GM23338 (cell line): ENCODE data around the gene UGCG. TPM values are rescaled to one million over a fixed set of nuclear protein-coding genes. Genes with fewer than 3 reads are reported as not detected.

Experiments used
- ATAC-seq: fragments of 200-7000 bp; cut with Tn5 transposase; 3 replicates; pipeline ENCODE4 v1.9.1; 2020
- DNase-seq: peaks from one replicate; pipeline ENCODE4 v3.0.0-alpha.2; 2015; ENCODE audit warnings: low spot score
- H2AFZ ChIP-seq: fragments of 200-600 bp; sonication (generic); 2 replicates; pipeline ENCODE4 v1.8.0; 2016; ENCODE audit warnings: antibody characterized with exemption, mild to moderate bottlenecking, moderate library complexity
- H3F3A ChIP-seq: fragments of 200-600 bp; sonication (generic); replicated peaks from 2 replicates; pipeline ENCODE4 v1.8.0; 2017; ENCODE audit warnings: antibody characterized with exemption, mixed run types, low read depth
- H3K27ac ChIP-seq: fragments of 200-600 bp; sonication (generic); 2 replicates; pipeline ENCODE4 v1.6.1; 2016; ENCODE audit warnings: low read depth
- H3K27me3 ChIP-seq: fragments of 200-600 bp; sonication (generic); 2 replicates; pipeline ENCODE4 v1.8.0; 2016; ENCODE audit warnings: mild to moderate bottlenecking, mixed run types, moderate library complexity; ENCODE audit not compliant: insufficient read depth
- H3K36me3 ChIP-seq: fragments of 200-600 bp; sonication (generic); 2 replicates; pipeline ENCODE4 v1.8.0; 2016; ENCODE audit warnings: mild to moderate bottlenecking; ENCODE audit not compliant: insufficient read depth
- H3K4me1 ChIP-seq: fragments of 200-600 bp; sonication (generic); 2 replicates; pipeline ENCODE4 v1.8.0; 2016; ENCODE audit warnings: mild to moderate bottlenecking, moderate library complexity; ENCODE audit not compliant: insufficient read depth
- H3K4me2 ChIP-seq: fragments of 200-600 bp; sonication (generic); 2 replicates; pipeline ENCODE4 v1.7.1; 2017; ENCODE audit warnings: mixed run types
- H3K4me3 ChIP-seq: fragments of 200-600 bp; sonication (generic); 2 replicates; pipeline ENCODE4 v1.6.1; 2016; ENCODE audit warnings: mixed run types
- H3K79me2 ChIP-seq: fragments of 200-600 bp; sonication (generic); replicated peaks from 2 replicates; pipeline ENCODE4 v1.8.0; 2017; ENCODE audit warnings: mild to moderate bottlenecking; ENCODE audit not compliant: insufficient read depth
- H3K9me2 ChIP-seq: fragments of 200-600 bp; sonication (generic); 2 replicates; pipeline ENCODE4 v1.8.0; 2017; ENCODE audit not compliant: insufficient read depth
- H4K20me1 ChIP-seq: fragments of 200-600 bp; sonication (generic); replicated peaks from 2 replicates; pipeline ENCODE4 v1.8.0; 2017; ENCODE audit warnings: mild to moderate bottlenecking; ENCODE audit not compliant: insufficient read depth
- H3K27ac Mint-ChIP-seq: 2 replicates; pipeline ENCODE4 v1.8.0; 2020; ENCODE audit warnings: inconsistent platforms, mild to moderate bottlenecking, moderate library complexity, mixed read lengths
- H3K27me3 Mint-ChIP-seq: 3 replicates; pipeline ENCODE4 v1.8.0; 2022; ENCODE audit warnings: low read depth, mild to moderate bottlenecking, moderate library complexity, mixed read lengths, inconsistent platforms; ENCODE audit not compliant: insufficient read depth, poor library complexity
- H3K36me3 Mint-ChIP-seq: 3 replicates; pipeline ENCODE4 v1.8.0; 2021; ENCODE audit warnings: low read depth, mild to moderate bottlenecking, inconsistent platforms, moderate library complexity, mixed read lengths
- H3K4me1 Mint-ChIP-seq: 3 replicates; pipeline ENCODE4 v1.8.0; 2020; ENCODE audit warnings: mild to moderate bottlenecking, inconsistent platforms, mixed read lengths
- H3K4me3 Mint-ChIP-seq: 3 replicates; pipeline ENCODE4 v1.8.0; 2021; ENCODE audit warnings: moderate library complexity, mild to moderate bottlenecking, inconsistent platforms, mixed read lengths
- H3K9me3 Mint-ChIP-seq: 3 replicates; pipeline ENCODE4 v1.8.0; 2020; ENCODE audit warnings: moderate library complexity, mild to moderate bottlenecking, inconsistent platforms, mixed read lengths
- CTCF ChIP-seq, 2 experiments: fragments of 200-600 bp in 1 of 2; sonication (generic) in 1 of 2; conservative IDR thresholded peaks; 2 replicates each; pipeline versions ENCODE4 v1.5.1 to v1.6.1; 2016 to 2017; ENCODE audit warnings: antibody characterized with exemption in 2 of 2, low read depth in 2 of 2, mild to moderate bottlenecking in 2 of 2, moderate library complexity in 1 of 2
- EZH2 ChIP-seq: fragments of 200-600 bp; sonication (generic); IDR thresholded peaks from one replicate; pipeline ENCODE4 v1.8.0; 2017; ENCODE audit warnings: antibody characterized with exemption, mild to moderate bottlenecking, low read depth; ENCODE audit not compliant: unreplicated experiment
- EZH2phosphoT487 ChIP-seq: fragments of 200-600 bp; sonication (generic); IDR thresholded peaks from one replicate; pipeline ENCODE4 v1.8.1; 2018; ENCODE audit warnings: antibody characterized with exemption; ENCODE audit not compliant: unreplicated experiment
- JUNB ChIP-seq: IDR thresholded peaks from one replicate; pipeline ENCODE4 v1.6.1; 2016; ENCODE audit warnings: antibody characterized with exemption; ENCODE audit not compliant: unreplicated experiment
- NANOG ChIP-seq: IDR thresholded peaks from 2 replicates; pipeline ENCODE4 v1.6.1; 2016; ENCODE audit warnings: antibody characterized with exemption, borderline replicate concordance
- POLR2AphosphoS5 ChIP-seq: IDR thresholded peaks from 2 replicates; pipeline ENCODE4 v1.6.1; 2016; ENCODE audit warnings: antibody characterized with exemption, low read depth
- STAT1 ChIP-seq: IDR thresholded peaks from one replicate; pipeline ENCODE4 v1.6.1; 2016; ENCODE audit warnings: antibody characterized with exemption; ENCODE audit not compliant: unreplicated experiment
- ZNF114 ChIP-seq: fragments of 250-450 bp; sonication (Bioruptor Pico); IDR thresholded peaks from 2 replicates; pipeline ENCODE4 v1.5.0; 2020; ENCODE audit warnings: mild to moderate bottlenecking, moderate library complexity
- ZNF331 ChIP-seq: fragments of 250-450 bp; sonication (Bioruptor Pico); IDR thresholded peaks from 2 replicates; pipeline ENCODE4 v1.5.0; 2020; ENCODE audit warnings: low read depth, mild to moderate bottlenecking, moderate library complexity
- ZNF462 ChIP-seq: fragments of 250-450 bp; sonication (Bioruptor Pico); IDR thresholded peaks from 2 replicates; pipeline ENCODE4 v1.5.0; 2020; ENCODE audit warnings: mild to moderate bottlenecking, moderate library complexity
- polyA plus RNA-seq: library from polyadenylated mRNA; unstranded; fragments of >200 nt; fragmentation: Nextera tagmentation; extraction: Ambion mirVana; gene quantifications from 2 replicates; pipeline ENCODE4 v1.2.1, GENCODE V29; 2016
- total RNA-seq: library from RNA; depleted of rRNA; stranded (reverse); fragments of >200 nt; shearing (Covaris generic); gene quantifications from 2 replicates; pipeline ENCODE4 v1.2.3, GENCODE V29; 2014
- TF ChIP-seq, protein P1 (sequence below): IDR thresholded peaks from 2 replicates; pipeline ENCODE4 v1.6.1; 2016; ENCODE audit warnings: antibody characterized with exemption

Gene UGCG
- total and polyA plus RNA-seq, 2 experiments from 2014 or later: 30.4 to 44.9 TPM

- Histone ChIP-seq H3K9me2 (no peaks in the 10 kb centered on the region), H3K4me2 (no peak overlapping the region), H2AFZ (peak overlapping the region; percentile 76), H3K4me3 (no peak overlapping the region), H4K20me1 (no peaks in the 10 kb centered on the region), H3K36me3 (no peaks in the 10 kb centered on the region), H3K27me3 (no peaks in the 10 kb centered on the region), H3K4me1 (0 out of 2 replicates have a peak, but pooled peaks cover 4% of the 10 kb centered on the region), H3K27ac (no peak overlapping the region), H3F3A (no peaks in the 10 kb centered on the region), H3K79me2 (no peaks in the 10 kb centered on the region)
- no peaks in the 10 kb centered on the region for H3K36me3 Mint-ChIP-seq
- no peak overlapping the region for H3K4me3 Mint-ChIP-seq
- no peaks in the 10 kb centered on the region for H3K27me3 Mint-ChIP-seq
- no peaks in the 10 kb centered on the region for H3K9me3 Mint-ChIP-seq
- peak; percentile 93 for ATAC-seq
- no peak for TF ChIP-seq ZNF114
- no peak for TF ChIP-seq NANOG
- no peak for TF ChIP-seq POLR2AphosphoS5
- peak; percentile 23 to 75; a peak in 3 of 4 replicates for TF ChIP-seq CTCF (conservative IDR thresholded peaks at IDR 0.05; ENCODE audit: low read depth in 2 of 2)
- DNase-seq: peak; percentile 62
- H3K4me1 Mint-ChIP-seq: peaks cover 6% of the 10 kb centered on the region; the same call in 2 of the 3 replicates
- no peak overlapping the region for H3K27ac Mint-ChIP-seq
These were observed 79.1 kb downstream of the UGCG start for GRCh38 chr9:111975709-111976108.

DNA sequence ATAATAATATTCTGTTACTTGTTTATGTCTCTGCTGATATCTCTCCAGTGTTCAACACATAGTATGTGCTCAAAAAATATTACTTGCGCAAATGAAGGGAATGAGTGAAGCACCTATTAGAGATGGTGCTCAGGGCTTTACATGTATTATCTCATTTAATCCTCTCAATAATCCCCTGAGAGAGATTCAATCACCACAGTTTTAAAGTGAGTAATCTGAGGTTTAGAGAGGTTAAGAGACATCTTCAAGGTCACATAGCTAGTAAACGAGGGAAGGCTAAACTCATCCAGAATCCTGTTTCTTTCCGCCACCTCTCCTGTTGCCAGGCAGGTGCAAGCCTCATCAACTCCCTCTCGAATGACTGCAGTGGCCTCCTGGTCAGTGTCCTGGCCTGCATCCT is 82.0 kb downstream of the UGCG start:
- no peaks in the 10 kb centered on the region for H4K20me1 ChIP-seq
- Mint-ChIP-seq H3K4me3 (no peak overlapping the region), H3K4me1 (peaks cover 6% of the 10 kb centered on the region; the same call in 2 of the 3 replicates), H3K27me3 (no peaks in the 10 kb centered on the region), H3K27ac (no peak overlapping the region), H3K9me3 (no peaks in the 10 kb centered on the region), H3K36me3 (no peaks in the 10 kb centered on the region)
- no peak overlapping the region for H2AFZ ChIP-seq
- H3F3A ChIP-seq: no peaks in the 10 kb centered on the region
- H3K9me2 ChIP-seq: no peaks in the 10 kb centered on the region
- DNase-seq (no peak), ATAC-seq (no peak)
- no peak overlapping the region for H3K27ac ChIP-seq
- H3K36me3 ChIP-seq: no peaks in the 10 kb centered on the region
- H3K4me2 ChIP-seq: no peak overlapping the region
- 0 out of 2 replicates have a peak, but pooled peaks cover 4% of the 10 kb centered on the region for H3K4me1 ChIP-seq
- no peaks in the 10 kb centered on the region for H3K27me3 ChIP-seq
- no peaks in the 10 kb centered on the region for H3K79me2 ChIP-seq
- no peak overlapping the region for H3K4me3 ChIP-seq
- TF ChIP-seq ZNF462 (CRISPR knock-in tag) (no peak), NANOG (no peak), ZNF331 (CRISPR knock-in tag) (no peak), STAT1 (no peak), JUNB (no peak), ZNF114 (no peak), EZH2phosphoT487 (no peak), EZH2 (no peak), CTCF (conservative IDR thresholded peaks at IDR 0.05; ENCODE audit: low read depth in 2 of 2) (no peak)
- TF ChIP-seq, protein P1, sequence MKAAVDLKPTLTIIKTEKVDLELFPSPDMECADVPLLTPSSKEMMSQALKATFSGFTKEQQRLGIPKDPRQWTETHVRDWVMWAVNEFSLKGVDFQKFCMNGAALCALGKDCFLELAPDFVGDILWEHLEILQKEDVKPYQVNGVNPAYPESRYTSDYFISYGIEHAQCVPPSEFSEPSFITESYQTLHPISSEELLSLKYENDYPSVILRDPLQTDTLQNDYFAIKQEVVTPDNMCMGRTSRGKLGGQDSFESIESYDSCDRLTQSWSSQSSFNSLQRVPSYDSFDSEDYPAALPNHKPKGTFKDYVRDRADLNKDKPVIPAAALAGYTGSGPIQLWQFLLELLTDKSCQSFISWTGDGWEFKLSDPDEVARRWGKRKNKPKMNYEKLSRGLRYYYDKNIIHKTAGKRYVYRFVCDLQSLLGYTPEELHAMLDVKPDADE: no peak
